DMS53 (cell line): ENCODE measurements around the gene DRAXIN.

Experiments used
- DNase-seq: peaks from one replicate; lab custom pipeline; 2025; lab: John Stamatoyannopoulos, UW

Gene DRAXIN

GRCh38 chr1:11690397-11691301, 861 bp upstream of the DRAXIN start:
- peak; percentile 75 for DNase-seq

- DNase-seq: no peak
These were observed 610 bp downstream of the DRAXIN start for GRCh38 chr1:11691928-11692711.

GRCh38 chr1:11693024-11693590, 1.6 kb downstream of the DRAXIN start:
- peak; percentile 43 for DNase-seq

- DNase-seq: no peak
These were observed 2.4 kb downstream of the DRAXIN start for GRCh38 chr1:11693917-11694316.

- DNase-seq: no peak
These were observed 4.4 kb downstream of the DRAXIN start for GRCh38 chr1:11695861-11696260.

GRCh38 chr1:11697188-11697892, 5.8 kb downstream of the DRAXIN start:
- no peak for DNase-seq

GRCh38 chr1:11697893-11698210, 6.3 kb downstream of the DRAXIN start:
- DNase-seq: no peak

GRCh38 chr1:11700601-11701467, 9.3 kb downstream of the DRAXIN start:
- DNase-seq: no peak

GRCh38 chr1:11701551-11701961, 10.0 kb downstream of the DRAXIN start:
- DNase-seq: peak; percentile 46

GRCh38 chr1:11701981-11702803, 10.7 kb downstream of the DRAXIN start:
- no peak for DNase-seq

GRCh38 chr1:11703357-11704193, 12.1 kb downstream of the DRAXIN start:
- DNase-seq: no peak

GRCh38 chr1:11704194-11704529, 12.7 kb downstream of the DRAXIN start:
- DNase-seq: no peak

GRCh38 chr1:11704691-11705475, 13.4 kb downstream of the DRAXIN start:
- DNase-seq: no peak

- DNase-seq: no peak
These were observed 14.1 kb downstream of the DRAXIN start for GRCh38 chr1:11705596-11705995.

GRCh38 chr1:11706292-11706691, 14.8 kb downstream of the DRAXIN start:
- DNase-seq: no peak

- DNase-seq: peak; percentile 80
These were observed 16.2 kb downstream of the DRAXIN start for GRCh38 chr1:11707621-11708276.

GRCh38 chr1:11708554-11709350, 17.2 kb downstream of the DRAXIN start:
- DNase-seq: peak; percentile 29
